Endodermal cell (in vitro differentiated cells): ENCODE measurements around the gene CAV1. TPM values are rescaled to one million over a fixed set of nuclear protein-coding genes. Genes with fewer than 3 reads are reported as not detected.

ENCODE experiments used
- DNase-seq: peaks from one replicate; pipeline ENCODE4 v3.0.0-alpha.2; 2017
- H3K27ac ChIP-seq: 2 replicates; pipeline ENCODE4 v1.5.1; 2013; ENCODE audit warnings: mild to moderate bottlenecking, low read depth, low read length, moderate library complexity
- H3K27me3 ChIP-seq: 2 replicates; pipeline ENCODE4 v1.6.1; 2013; ENCODE audit warnings: mild to moderate bottlenecking, low read length, moderate library complexity; ENCODE audit not compliant: insufficient read depth, control insufficient read depth, poor library complexity, severe bottlenecking
- H3K36me3 ChIP-seq: 2 replicates; pipeline ENCODE4 v1.7.0; 2013; ENCODE audit warnings: mild to moderate bottlenecking, low read length, moderate library complexity; ENCODE audit not compliant: control insufficient read depth, insufficient read depth
- H3K4me1 ChIP-seq: one replicate; pipeline ENCODE4 v1.7.0; 2013; ENCODE audit warnings: low read length; ENCODE audit not compliant: control insufficient read depth, insufficient read depth
- H3K4me3 ChIP-seq: 2 replicates; pipeline ENCODE4 v1.5.1; 2013; ENCODE audit warnings: mild to moderate bottlenecking, low read length, moderate library complexity
- H3K9ac ChIP-seq: 2 replicates; pipeline ENCODE4 v1.6.1; 2013; ENCODE audit warnings: mild to moderate bottlenecking, low read length, moderate library complexity; ENCODE audit not compliant: poor library complexity, severe bottlenecking; ENCODE audit errors: extremely low read depth
- H3K9me3 ChIP-seq: 2 replicates; pipeline ENCODE4 v1.6.1; 2013; ENCODE audit warnings: mild to moderate bottlenecking, low read length, moderate library complexity; ENCODE audit not compliant: control insufficient read depth
- H3K27ac Mint-ChIP-seq: 2 replicates; pipeline ENCODE4 v1.8.0; 2020; ENCODE audit warnings: mixed read lengths
- H3K27me3 Mint-ChIP-seq: 2 replicates; pipeline ENCODE4 v1.8.0; 2021; ENCODE audit warnings: mild to moderate bottlenecking, mixed read lengths; ENCODE audit not compliant: insufficient read depth
- H3K36me3 Mint-ChIP-seq: 2 replicates; pipeline ENCODE4 v1.8.0; 2020; ENCODE audit warnings: low read depth, mixed read lengths
- H3K4me1 Mint-ChIP-seq: 2 replicates; pipeline ENCODE4 v1.8.0; 2020; ENCODE audit warnings: mixed read lengths
- H3K4me3 Mint-ChIP-seq: 2 replicates; pipeline ENCODE4 v1.8.0; 2020; ENCODE audit warnings: mild to moderate bottlenecking, moderate library complexity, mixed read lengths
- H3K9me3 Mint-ChIP-seq: 2 replicates; pipeline ENCODE4 v1.8.0; 2020; ENCODE audit warnings: mild to moderate bottlenecking, mixed read lengths
- CTCF ChIP-seq: fragments of 200-600 bp; sonication (generic); conservative IDR thresholded peaks from 2 replicates; pipeline ENCODE4 v1.5.0; 2021; ENCODE audit warnings: antibody characterized with exemption, mild to moderate bottlenecking
- WGBS, 2 experiments: methylation state at CpG; one replicate each; pipeline versions ENCODE4 v1.1.5 to v1.1.7; 2013; ENCODE audit warnings: missing lambda C conversion rate in 2 of 2, mixed read lengths in 1 of 2; ENCODE audit not compliant: insufficient coverage in 1 of 2, insufficient read length in 1 of 2; 5-methylcytosine and 5-hydroxymethylcytosine counted together
- total RNA-seq, 2 donors: library from RNA; stranded (reverse); fragmentation: NEBNext Ultra II Directional in 1 of 2; extraction: Animal tissue kit (Norgen Biotek cat#: 25700) in 1 of 2; gene quantifications; 2 replicates in 1 of 2; 3 replicates in 1 of 2; pipeline ENCODE4 v1.2.1, GENCODE V29; 2021

CAV1 gene
- total RNA-seq, 2 donors from 2014 or later, result 4.9 to 8.8 TPM

- H3K27ac Mint-ChIP-seq, result no peak overlapping the region
- H3K4me3 ChIP-seq, result no peak overlapping the region
Observed at GRCh38 chr7:116592445-116592844, 67.6 kb downstream of the CAV1 start.

GRCh38 chr7:116593359-116594075 lies 68.7 kb downstream of the CAV1 start:
- H3K9ac ChIP-seq, result no peak overlapping the region
- no peak overlapping the region for H3K27ac Mint-ChIP-seq
- H3K4me3 Mint-ChIP-seq, result no peak overlapping the region
- WGBS, 2 experiments, result 77 to 100% methylated on average over 3 to 4 of the region's 5 CpGs
- H3K4me1 Mint-ChIP-seq, result peaks cover 8% of the 10 kb centered on the region
- H3K27me3 ChIP-seq, result no peaks in the 10 kb centered on the region
- DNase-seq, result no peak
- no peaks in the 10 kb centered on the region for H3K9me3 Mint-ChIP-seq
- no peaks in the 10 kb centered on the region for H3K36me3 ChIP-seq
- no peak overlapping the region for H3K27ac ChIP-seq
- H3K9me3 ChIP-seq, result no peaks in the 10 kb centered on the region
- TF ChIP-seq CTCF, result no peak
- no peaks in the 10 kb centered on the region for H3K4me1 ChIP-seq
- H3K27me3 Mint-ChIP-seq, result peaks cover 9% of the 10 kb centered on the region
- H3K4me3 ChIP-seq, result no peak overlapping the region
- no peaks in the 10 kb centered on the region for H3K36me3 Mint-ChIP-seq

More at GRCh38 chr7:116592445-116592844, 67.6 kb downstream of the CAV1 start:
- Mint-ChIP-seq H3K9me3 (no peaks in the 10 kb centered on the region), H3K27me3 (peaks cover 1% of the 10 kb centered on the region), H3K4me3 (no peak overlapping the region), H3K36me3 (no peaks in the 10 kb centered on the region), H3K4me1 (peaks cover 9% of the 10 kb centered on the region)
- no peak overlapping the region for H3K27ac ChIP-seq
- no peaks in the 10 kb centered on the region for H3K9me3 ChIP-seq
- no peaks in the 10 kb centered on the region for H3K27me3 ChIP-seq
- H3K9ac ChIP-seq, result no peak overlapping the region
- no peaks in the 10 kb centered on the region for H3K4me1 ChIP-seq
- DNase-seq, result no peak
- 78 to 87% methylated on average over 7 to 8 of the region's 8 CpGs for WGBS, 2 experiments
- H3K36me3 ChIP-seq, result no peaks in the 10 kb centered on the region
- TF ChIP-seq CTCF, result no peak

GRCh38 chr7:116595063-116595462 lies 70.2 kb downstream of the CAV1 start:
- no peaks in the 10 kb centered on the region for H3K36me3 ChIP-seq
- H3K4me3 ChIP-seq, result no peak overlapping the region
- DNase-seq, result no peak
- H3K27ac ChIP-seq, result no peak overlapping the region
- no peaks in the 10 kb centered on the region for H3K9me3 Mint-ChIP-seq
- H3K27ac Mint-ChIP-seq, result no peak overlapping the region
- no peak overlapping the region for H3K4me3 Mint-ChIP-seq
- peaks cover 6% of the 10 kb centered on the region for H3K4me1 Mint-ChIP-seq
- no peak for TF ChIP-seq CTCF
- H3K27me3 ChIP-seq, result no peaks in the 10 kb centered on the region
- H3K27me3 Mint-ChIP-seq, result peaks cover 10% of the 10 kb centered on the region
- H3K4me1 ChIP-seq, result no peaks in the 10 kb centered on the region
- WGBS, 2 experiments, result 94% methylated on average over 9 of the region's 9 CpGs
- no peaks in the 10 kb centered on the region for H3K9me3 ChIP-seq
- no peaks in the 10 kb centered on the region for H3K36me3 Mint-ChIP-seq
- no peak overlapping the region for H3K9ac ChIP-seq
